ENCODE results near the gene OR4N5.
"Not testable (repeated sequence)": the region's sequence is repeated elsewhere in the genome, so short reads cannot be mapped to it uniquely, and the experiment has no call there.

Gene OR4N5, protein sequence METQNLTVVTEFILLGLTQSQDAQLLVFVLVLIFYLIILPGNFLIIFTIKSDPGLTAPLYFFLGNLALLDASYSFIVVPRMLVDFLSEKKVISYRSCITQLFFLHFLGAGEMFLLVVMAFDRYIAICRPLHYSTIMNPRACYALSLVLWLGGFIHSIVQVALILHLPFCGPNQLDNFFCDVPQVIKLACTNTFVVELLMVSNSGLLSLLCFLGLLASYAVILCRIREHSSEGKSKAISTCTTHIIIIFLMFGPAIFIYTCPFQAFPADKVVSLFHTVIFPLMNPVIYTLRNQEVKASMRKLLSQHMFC

DNA sequence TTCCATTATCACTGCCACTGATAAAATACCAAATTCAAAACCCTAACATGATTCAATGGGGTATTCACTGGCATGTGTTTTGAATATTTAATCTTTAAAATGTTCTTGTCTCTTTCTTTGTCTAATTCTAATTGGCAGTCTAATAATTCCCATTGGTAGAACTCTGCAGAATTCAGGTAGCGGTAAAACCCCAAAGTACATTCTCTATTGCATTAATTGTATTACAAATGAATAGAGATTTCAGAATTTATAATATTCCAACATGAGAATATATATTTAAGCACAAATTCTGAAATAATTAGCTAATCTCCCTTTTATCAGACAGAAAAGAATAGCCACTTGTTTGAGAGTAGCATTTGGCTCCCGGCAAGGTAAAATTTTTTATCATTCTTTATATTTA lies at the start of gene OR4N5:
OR4N5 (plus strand) TSS at position 301 of the 400 bp plus-strand sequence. CDS start 4,916 bp downstream, outside the sequence.
- DNase-seq = no peak

DNA sequence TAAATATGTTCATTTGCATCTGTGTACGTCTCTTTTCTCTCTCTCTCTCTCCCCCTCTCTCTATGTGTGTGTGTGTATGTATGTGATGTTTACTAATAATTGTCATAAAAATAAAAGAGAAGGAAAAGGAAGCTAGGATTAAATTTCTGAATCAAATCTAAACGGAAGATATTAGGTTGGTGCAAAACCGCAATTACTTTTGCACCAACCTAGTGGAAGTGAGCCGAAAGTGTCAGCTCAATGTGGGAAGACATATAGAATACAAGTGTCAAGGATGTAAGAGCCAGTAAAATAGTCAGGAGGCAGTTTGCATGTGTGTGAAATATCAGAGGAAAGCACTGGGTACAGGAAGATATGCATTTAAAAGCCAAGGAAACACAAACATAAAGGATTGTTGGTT lies 46.6 kb upstream of the OR4N5 start:
- DNase-seq = no peak

DNA sequence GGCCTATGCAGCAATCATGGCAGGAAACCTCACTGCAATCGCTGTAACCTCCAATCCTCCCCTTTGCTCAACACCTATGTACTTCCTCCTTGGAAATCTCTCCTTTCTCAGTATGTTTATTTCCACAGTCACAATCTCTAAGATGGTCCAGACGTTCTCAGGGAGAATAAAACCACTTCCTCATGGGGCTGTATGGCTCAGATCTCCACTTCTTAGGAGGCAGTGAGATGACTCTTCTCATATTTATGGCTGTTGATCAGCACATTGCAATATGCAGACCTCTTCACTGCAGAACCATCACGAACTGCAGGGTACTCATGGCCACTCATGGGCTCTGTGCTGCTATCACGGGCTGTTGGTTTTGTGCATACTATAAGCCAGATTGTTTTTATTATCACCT lies 45.2 kb upstream of the OR4N5 start:
- no peak for DNase-seq

DNA sequence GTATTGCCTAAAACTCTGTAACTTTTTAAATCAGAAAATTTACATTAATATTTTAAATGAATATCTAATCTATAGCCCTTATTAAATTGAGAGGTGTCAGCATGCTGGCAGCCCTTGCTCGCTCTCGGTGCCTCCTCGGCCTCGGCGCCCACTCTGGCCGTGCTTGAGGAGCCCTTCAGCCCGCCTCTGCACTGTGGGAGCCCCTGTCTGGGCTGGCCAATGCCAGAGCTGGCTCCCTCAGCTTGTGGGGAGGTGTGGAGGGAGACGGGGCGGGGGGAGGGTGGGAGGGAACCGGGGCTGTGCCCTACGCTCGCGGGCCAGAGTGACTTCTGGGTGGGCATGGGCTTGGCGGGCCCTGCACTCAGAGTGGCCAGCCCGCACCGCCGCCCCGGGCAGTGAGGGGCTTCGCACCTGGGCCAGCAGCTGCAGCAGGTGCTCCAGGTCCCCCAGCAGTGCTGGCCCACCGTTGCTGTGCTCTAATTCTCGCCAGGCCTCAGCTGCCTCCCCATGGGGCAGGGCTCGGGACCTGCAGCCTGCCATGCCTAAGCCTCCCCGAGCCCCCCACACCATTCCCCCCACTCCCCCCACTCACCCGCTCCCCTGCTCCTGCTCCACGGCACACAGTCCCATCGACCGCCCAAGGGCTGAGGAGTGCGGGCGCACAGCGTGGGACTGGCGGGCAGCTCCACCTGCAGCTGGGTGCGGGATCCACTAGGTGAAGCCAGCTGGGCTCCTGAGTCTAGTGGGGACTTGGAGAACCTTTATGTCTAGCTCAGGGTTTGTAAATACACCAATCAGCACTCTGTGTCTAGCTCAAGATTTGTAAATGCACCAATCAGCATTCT lies 39.5 kb upstream of the OR4N5 start:
- not testable (repeated sequence) for DNase-seq

DNA sequence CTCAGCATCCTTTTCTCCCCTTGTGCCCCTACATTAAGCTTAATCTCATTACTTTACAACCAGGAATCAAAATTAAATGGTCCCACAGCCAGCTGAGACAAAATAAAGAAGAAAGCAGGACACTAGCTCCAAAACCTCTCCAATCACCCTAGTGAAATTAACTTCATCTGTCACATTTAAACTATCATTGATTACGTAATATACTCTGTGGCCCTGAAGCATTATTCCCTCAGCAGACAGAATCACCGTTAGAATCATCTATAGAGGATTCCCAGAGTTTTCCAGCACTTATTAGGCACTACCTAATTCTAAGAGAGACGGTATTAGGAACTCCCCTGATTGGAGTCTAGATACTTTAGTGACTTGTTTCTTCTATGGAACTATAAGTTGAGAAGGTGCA lies 28.2 kb upstream of the OR4N5 start, which contains the start of gene OR4K17:
OR4K17 (plus strand) TSS at position 302 of the 400 bp plus-strand sequence. CDS start 6,761 bp downstream, outside the sequence.
- DNase-seq = no peak

DNA sequence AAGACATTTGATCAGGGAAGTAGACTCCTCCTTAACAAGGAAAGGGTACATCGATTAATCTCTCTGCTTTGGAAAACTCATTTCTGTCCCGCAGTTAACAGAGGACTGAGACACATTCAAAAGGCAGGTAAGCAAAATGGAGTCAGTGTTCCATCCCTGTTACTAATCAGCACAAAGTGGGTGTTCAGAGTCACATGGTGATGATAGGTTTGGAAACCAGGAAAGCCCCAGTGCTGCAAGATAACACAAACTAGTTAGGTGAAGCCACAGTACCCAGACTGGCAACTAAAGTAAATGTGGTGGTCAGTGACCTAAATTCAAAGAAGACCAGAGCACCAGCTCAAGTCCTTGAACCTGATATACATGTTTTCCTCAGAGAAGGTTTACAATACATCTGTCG lies 26.3 kb upstream of the OR4N5 start:
- no peak for DNase-seq

DNA sequence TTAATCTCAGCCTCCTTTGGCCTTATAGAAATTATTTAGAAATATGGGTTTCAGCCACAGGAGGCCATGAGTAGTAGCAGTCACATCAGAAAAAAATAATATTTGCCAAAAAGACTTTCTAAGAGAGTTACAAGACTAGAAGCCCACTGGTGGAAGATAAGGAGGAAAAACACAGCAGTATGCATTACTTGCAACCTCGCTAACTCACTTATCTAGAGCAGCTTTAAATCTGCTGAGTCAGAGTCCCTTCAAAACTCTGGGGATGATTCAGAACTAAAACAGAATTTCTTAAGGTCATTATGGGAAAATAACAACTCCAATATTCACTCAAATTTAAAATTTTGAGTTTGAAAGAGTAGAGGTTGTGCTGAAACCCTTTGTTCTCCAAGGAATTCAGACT lies 21.9 kb upstream of the OR4N5 start:
- DNase-seq = no peak

DNA sequence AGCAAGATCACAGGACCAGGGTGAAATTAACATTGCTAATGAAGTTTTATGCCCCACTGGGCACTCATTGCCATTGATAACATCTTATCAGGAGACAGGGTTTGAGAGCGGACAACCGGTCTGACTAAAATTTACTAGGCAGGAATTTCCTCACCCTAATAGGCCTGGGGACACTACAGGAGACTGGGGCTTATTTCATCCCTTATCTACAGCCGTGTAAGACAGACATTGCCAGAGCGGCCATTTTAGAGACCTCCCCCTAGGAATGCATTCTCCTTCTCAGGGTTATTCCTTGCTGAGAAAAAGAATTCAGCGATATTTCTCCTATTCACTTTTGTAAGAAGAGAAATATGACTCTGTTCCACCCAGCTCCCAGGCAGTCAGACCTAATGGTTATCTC lies 19.8 kb upstream of the OR4N5 start:
- DNase-seq = no peak

DNA sequence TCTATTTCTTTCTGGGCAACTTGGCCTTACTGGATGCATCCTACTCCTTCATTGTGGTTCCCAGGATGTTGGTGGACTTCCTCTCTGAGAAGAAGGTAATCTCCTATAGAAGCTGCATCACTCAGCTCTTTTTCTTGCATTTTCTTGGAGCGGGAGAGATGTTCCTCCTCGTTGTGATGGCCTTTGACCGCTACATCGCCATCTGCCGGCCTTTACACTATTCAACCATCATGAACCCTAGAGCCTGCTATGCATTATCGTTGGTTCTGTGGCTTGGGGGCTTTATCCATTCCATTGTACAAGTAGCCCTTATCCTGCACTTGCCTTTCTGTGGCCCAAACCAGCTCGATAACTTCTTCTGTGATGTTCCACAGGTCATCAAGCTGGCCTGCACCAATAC lies 5.3 kb downstream of the OR4N5 start:
- DNase-seq = no peak

DNA sequence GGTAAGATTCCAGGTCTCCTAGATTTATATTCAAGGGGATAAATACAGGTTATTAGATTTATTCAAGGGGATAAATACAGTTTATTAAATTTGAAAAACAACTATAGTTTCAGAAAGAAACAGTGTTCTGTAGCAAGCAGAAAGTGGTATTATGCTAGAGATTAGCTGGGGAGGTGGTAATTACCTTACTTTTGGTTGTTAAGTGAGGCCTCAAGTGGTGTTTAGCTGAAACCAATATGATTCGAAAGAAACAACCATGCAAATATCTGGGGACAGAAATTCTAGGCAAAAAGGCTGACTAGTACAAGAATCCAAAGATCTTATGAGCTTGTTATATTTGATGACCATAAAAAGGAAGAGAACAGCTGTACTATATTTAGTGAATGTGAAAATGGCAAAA lies 6.2 kb downstream of the OR4N5 start:
- no peak for DNase-seq

DNA sequence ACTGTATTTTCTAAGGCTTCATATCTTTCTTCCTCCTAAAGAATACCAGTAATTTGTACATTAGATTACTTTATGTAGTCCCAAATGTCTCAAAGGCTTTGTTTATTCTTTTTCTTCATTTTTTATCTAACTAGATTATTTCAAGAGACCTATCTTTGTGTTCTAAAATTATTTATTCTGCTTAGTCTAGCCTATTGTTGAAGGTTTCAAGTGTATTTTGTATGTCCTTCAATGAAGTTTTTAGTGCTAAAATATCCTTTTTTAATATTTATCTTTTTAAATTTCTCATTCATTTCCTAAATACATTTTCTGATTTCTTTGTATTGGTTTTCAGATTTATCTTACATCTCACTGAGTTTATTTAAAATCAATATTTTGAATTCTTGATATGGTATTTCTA lies 25.8 kb downstream of the OR4N5 start:
- DNase-seq = no peak

DNA sequence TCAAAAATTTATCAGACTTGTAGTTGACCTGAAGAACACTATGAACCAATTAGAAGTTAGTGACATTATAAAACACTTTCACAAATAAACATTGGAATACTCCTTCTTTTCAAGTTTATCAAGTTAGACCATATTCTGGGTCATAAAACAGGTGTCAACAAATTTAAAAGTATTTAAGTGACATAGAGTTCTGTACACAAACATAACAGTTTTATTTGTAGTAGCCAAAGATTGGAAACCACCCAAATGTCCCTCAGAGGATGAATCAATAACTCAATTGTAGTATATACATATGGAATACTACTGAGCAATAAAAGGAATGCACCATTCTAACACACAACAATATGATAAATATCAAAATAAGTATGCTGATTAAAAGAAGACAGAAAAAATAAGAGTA lies 28.5 kb downstream of the OR4N5 start:
- DNase-seq = no peak

DNA sequence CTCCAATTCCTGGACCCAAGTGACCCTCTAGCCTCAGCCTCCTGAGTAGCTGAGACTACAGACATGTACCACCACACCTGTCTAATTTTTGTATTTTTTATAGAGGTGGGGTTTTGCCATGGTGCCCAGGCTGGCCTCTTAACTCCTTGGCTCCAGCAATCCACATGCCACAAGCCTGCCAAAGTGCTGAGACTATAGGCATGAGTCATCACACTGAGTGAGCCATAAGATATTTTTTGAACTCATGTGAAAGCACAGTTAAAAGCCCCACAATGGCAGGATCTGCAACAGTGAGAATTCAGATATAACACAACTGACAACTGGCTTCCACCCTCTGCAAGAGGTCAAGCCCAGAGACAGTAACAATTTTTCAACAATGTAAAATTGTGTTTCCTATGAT lies 31.2 kb downstream of the OR4N5 start:
- DNase-seq = not testable (repeated sequence)

DNA sequence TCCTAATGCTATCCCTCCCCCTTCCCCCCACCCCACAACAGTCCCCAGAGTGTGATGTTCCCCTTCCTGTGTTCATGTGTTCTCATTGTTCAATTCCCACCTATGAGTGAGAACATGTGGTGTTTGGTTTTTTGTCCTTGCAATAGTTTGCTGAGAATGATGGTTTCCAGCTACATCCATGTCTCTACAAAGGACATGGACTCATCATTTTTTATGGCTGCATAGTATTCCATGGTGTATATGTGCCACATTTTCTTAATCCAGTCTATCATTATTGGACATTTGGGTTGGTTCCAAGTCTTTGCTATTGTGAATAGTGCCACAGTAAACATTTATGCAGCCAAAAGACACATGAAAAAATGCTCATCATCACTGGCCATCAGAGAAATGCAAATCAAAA lies 35.6 kb downstream of the OR4N5 start:
- DNase-seq = not testable (repeated sequence)

DNA sequence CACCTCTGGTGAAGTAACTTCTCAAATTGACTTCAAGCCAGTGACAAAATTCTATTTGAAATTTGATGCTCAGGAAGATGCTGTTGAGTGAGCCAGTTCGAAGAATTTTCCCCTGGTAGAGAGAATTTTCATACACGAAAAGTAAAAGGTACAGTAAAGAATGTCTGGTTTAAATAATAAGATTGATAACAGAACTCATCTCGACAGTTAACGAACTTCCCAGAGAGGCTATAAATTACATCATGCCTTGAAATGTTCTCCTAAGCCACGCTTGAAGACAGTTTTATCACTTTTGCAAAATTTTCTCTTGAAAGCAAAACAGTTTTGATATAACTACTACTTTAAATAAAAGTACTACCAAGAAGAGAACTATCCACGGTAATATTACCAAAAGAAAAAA lies 37.7 kb downstream of the OR4N5 start:
- no peak for DNase-seq

DNA sequence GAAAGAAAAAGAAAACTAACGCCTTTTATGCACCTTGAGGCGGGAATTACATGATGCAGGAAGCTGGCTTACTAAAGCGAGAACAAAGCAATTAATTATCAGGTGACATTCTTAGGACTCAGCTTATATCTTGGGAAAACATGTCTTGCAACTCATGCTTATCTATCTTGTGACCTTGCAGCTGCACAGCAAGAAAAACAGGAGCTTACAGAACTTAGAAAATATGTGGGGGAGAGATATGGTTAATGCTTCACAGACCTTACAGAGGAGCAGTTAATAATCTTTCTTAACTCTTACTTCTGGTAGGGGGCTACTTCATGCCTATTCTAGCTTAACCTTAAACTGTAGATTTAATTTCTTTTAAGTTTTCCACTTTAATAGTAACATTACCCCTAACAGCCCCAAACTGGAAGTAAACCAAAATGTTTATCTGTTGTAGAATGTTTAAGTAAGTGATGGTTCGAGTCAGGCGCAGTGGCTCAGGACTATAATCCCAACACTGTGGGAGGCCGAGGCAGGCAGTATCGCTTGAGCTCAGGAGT lies 38.9 kb downstream of the OR4N5 start:
- DNase-seq = no peak

DNA sequence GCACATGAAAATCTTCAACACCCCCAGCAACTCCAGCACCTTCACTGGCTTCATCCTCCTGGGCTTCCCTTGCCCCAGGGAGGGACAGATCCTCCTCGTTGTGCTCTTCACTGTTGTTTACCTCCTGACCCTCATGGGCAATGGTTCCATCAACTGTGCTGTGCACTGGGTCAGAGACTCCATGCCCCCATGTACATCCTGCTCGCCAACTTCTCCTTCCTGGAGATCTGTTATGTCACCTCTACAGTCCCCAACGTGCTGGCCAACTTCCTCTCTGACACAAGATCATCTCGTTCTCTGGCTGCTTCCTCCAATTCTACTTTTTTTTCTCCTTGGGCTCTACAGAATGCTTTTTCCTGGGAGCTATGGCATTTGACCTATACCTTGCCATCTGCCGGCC lies 40.6 kb downstream of the OR4N5 start:
- no peak for DNase-seq

DNA sequence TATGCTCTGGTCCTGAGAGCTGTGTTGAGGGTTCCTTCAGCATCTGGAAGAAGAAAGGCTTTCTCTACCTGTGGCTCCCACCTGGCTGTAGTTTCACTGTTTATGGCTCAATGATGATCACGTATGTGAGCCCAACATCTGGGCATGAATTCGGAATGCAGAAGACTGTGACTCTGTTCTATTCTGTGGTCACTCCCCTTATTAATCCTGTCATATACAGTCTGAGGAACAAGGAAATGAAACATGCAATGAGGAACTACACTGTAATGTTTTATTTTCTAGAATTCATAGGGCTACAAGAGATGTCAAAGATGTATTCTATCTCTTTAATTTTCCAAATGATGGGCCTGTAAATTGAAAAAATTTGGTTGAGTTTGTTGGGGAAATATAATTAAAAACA lies 41.3 kb downstream of the OR4N5 start:
- DNase-seq = no peak

DNA sequence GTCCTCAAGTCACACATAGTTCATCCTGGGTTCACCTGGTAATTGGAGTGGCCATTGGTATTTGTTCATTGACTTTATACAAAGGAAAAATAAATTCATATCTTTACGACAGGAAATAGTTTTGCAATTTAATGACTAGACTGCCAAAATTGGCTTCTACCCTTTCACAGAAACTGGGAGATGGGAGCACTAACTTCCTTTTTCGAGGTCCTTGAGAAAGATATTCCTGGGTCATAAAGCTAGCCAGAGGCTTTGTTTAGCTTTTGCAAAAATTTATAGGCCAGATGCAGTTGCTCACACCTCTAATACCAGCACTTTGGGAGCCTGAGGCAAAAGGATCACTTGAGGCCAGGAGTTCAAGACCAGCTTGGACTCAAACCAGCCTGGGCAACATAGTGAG lies 41.9 kb downstream of the OR4N5 start:
- no peak for DNase-seq

DNA sequence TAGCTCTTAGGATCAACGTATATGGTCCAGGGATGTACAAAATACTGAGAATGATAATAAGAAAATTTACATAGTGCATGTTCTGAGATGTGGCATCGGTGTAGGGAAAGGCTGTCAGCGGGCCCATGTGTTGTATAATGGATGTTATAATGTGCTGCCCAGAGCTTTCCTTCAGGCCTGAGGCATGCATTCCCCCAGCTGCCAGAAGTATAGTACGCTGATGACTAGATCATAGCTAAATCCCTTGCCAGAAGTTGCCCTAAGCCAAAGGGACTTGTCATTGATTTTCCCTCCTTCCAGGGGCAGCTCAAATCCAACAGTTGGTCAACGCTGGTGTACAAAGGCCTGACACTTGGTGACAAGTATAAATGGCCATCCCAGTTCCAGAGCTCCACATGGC lies 45.6 kb downstream of the OR4N5 start:
- no peak for DNase-seq

DNA sequence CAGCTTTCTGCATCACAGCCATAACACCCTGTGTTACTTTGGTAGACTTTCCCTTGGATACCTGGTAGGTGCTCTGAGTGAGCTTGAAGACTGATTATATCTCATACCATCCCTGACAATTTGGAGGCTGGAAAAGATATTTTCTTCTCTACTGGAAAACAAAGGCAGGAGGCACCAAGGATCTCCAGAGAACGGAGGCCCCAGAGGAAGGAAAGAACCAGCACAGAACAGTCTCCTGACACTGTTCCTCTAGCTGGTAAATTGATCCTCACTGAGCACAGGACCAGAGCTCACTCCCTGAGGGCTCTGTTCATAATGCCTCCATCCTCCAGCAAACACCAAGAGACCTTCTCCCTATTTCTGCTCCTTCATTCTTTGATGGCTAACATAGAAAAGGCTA lies 52.0 kb downstream of the OR4N5 start, which contains the start of gene OR11G2:
OR11G2 (plus strand) TSS at position 301 of the 400 bp plus-strand sequence. CDS start 6,542 bp downstream, outside the sequence.
- DNase-seq = no peak

DNA sequence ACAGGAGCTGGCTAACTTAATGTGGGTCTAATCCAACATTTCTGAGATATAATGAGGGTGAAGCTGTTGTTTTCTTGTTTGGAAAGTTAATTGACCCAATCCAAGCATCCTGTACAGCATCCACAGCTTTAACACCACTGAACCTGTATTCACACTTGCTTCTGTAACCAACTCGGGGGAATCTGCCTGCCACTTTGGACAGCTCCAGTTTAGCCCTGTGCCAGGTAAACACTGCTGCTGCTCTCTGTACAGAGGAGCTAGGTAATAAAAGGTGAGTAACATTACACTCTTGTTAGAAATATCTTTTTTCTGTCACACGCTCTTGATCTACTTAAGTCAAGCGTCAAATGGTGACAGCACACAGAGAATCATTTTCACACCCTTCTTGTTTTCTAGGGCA lies 52.8 kb downstream of the OR4N5 start:
- no peak for DNase-seq

DNA sequence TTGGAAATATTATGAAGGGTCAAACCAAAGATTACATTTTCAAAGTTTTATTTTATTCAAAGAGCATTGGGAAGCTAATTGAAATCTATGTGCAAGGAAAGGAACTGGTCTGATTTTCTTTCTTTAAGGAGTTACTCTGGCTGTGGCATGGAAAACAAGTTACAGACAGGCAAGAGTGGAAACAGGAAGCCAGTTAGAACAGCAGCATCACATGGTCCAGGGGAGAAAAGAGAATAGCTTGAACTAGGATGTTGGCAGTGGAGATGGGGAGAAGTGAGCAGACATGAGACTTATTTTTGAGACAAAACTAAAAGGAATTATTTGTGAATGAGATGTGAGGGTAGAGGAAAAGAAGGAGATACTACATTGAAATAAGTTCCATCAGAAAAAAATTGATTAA lies 55.5 kb downstream of the OR4N5 start:
- no peak for DNase-seq

All from NCI-H69 (cell line).